ENCODE measurements around the gene ADGRA1.

Gene ADGRA1

DNA sequence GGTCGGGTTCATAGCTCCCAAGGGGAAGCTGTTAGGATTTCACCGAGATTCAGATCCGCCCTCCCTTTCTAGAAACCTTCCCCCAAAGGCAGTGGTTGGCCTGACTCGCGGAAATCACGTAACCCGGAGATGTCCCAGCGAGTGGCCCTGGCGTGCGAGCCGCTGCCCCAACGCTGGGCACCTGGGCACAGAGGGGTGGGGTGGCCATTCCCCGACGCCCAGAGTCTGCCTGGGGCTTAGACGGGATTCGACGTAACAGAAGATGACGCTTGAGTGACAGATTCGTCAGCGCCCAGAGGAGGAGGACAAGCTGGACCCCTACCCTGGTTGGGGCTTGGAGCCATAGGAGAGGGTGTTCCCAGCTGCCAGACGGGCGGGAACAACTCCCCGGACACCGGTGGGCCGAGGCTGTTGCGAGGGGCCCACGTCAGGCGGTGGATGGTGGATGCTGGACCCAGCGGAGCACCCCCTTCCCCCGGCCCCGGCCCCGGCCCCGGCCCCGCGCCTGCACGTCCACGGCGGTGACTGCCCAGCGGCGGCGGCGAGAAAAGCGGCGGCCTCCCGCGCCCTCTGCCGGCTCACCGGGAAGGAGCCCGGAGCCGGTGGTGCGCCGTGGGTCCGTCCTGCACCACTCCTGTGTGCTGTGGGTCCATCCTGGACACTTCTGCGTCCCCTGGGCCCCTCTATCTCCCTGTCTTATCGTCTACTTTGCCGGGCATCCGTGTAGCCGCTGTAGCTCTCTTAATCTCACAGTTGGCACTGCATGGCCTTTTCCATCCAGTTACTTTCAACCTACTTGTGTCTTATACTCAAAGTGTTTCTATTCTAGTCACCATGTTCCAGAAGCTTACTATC is 36.9 kb downstream of the ADGRA1 start (continued):
- TF ChIP-seq, protein P1, sequence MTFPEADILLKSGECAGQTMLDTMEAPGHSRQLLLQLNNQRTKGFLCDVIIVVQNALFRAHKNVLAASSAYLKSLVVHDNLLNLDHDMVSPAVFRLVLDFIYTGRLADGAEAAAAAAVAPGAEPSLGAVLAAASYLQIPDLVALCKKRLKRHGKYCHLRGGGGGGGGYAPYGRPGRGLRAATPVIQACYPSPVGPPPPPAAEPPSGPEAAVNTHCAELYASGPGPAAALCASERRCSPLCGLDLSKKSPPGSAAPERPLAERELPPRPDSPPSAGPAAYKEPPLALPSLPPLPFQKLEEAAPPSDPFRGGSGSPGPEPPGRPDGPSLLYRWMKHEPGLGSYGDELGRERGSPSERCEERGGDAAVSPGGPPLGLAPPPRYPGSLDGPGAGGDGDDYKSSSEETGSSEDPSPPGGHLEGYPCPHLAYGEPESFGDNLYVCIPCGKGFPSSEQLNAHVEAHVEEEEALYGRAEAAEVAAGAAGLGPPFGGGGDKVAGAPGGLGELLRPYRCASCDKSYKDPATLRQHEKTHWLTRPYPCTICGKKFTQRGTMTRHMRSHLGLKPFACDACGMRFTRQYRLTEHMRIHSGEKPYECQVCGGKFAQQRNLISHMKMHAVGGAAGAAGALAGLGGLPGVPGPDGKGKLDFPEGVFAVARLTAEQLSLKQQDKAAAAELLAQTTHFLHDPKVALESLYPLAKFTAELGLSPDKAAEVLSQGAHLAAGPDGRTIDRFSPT (tag by site-specific recombination; IDR thresholded peaks at IDR 0.05): peak; percentile 50; the same call in 1 of the 2 replicates
- TF ChIP-seq SP3 (tag by site-specific recombination; IDR thresholded peaks at IDR 0.05) (no peak), ZSCAN30 (tag by site-specific recombination; IDR thresholded peaks at IDR 0.05) (0 out of 2 replicates have a peak, but pooled peaks have one; percentile 28), ZSCAN16 (tag by site-specific recombination; IDR thresholded peaks at IDR 0.05) (no peak)

DNA sequence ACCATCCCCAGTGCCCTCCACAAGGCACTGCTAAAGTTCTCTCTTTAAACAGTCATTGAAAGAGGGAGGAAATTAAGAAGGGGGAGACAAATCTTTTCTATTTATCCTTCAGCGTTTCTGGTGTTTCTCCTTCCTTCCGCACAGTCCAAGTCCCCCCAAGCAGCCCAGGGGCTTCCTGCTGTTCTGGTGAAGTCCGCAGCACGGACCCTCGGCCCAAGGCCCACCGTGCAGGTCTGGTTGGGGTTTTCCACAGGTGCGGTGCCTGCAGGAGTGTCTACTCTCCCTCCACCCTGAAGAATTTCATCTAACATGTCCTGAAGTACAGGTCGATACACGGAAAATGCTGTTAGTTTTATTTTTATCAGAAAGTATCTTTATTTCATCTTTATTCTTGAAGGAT is 38.2 kb downstream of the ADGRA1 start:
- Histone ChIP-seq H3K9me3 (ENCODE audit: control insufficient read depth, insufficient read depth, low read depth, low read length) (no peaks in the 10 kb centered on the region), H3K27ac (ENCODE audit: extremely low read depth, low read depth, low read length) (no peak overlapping the region), H3K4me3 (ENCODE audit: low read depth, low read length) (no peak overlapping the region), H3K4me1 (ENCODE audit: control insufficient read depth, insufficient read depth, low read length) (no peaks in the 10 kb centered on the region), H3K36me3 (ENCODE audit: control insufficient read depth in 2 of 2, insufficient read depth in 1 of 2, low read length in 2 of 2) (no peaks in the 10 kb centered on the region)
- ChIA-PET CTCF (interaction anchor here (1.0 to 3.4 kb wide), 4 partner anchors 18 to 222 kb away, joined by 3 to 31 read pairs (median 16); partner anchors contain the start of gene CFAP46), POLR2A (no interaction called here)
- TF ChIP-seq ZNF423 (tag by site-specific recombination; IDR thresholded peaks at IDR 0.05): no peak
- no peak for TF ChIP-seq ZNF747 (tag by site-specific recombination; IDR thresholded peaks at IDR 0.05)
- TF ChIP-seq ZNF426 (tag by site-specific recombination; IDR thresholded peaks at IDR 0.05): no peak
- TF ChIP-seq, protein P2, sequence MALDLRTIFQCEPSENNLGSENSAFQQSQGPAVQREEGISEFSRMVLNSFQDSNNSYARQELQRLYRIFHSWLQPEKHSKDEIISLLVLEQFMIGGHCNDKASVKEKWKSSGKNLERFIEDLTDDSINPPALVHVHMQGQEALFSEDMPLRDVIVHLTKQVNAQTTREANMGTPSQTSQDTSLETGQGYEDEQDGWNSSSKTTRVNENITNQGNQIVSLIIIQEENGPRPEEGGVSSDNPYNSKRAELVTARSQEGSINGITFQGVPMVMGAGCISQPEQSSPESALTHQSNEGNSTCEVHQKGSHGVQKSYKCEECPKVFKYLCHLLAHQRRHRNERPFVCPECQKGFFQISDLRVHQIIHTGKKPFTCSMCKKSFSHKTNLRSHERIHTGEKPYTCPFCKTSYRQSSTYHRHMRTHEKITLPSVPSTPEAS (tag by site-specific recombination; IDR thresholded peaks at IDR 0.05): no peak
- no peak for TF ChIP-seq SCRT2 (tag by site-specific recombination; IDR thresholded peaks at IDR 0.05)
- TF ChIP-seq, protein P3, sequence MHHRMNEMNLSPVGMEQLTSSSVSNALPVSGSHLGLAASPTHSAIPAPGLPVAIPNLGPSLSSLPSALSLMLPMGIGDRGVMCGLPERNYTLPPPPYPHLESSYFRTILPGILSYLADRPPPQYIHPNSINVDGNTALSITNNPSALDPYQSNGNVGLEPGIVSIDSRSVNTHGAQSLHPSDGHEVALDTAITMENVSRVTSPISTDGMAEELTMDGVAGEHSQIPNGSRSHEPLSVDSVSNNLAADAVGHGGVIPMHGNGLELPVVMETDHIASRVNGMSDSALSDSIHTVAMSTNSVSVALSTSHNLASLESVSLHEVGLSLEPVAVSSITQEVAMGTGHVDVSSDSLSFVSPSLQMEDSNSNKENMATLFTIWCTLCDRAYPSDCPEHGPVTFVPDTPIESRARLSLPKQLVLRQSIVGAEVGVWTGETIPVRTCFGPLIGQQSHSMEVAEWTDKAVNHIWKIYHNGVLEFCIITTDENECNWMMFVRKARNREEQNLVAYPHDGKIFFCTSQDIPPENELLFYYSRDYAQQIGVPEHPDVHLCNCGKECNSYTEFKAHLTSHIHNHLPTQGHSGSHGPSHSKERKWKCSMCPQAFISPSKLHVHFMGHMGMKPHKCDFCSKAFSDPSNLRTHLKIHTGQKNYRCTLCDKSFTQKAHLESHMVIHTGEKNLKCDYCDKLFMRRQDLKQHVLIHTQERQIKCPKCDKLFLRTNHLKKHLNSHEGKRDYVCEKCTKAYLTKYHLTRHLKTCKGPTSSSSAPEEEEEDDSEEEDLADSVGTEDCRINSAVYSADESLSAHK (tag by site-specific recombination; IDR thresholded peaks at IDR 0.05): no peak
- TF ChIP-seq ZXDB (tag by site-specific recombination; IDR thresholded peaks at IDR 0.05): no peak
- TF ChIP-seq, protein P4, sequence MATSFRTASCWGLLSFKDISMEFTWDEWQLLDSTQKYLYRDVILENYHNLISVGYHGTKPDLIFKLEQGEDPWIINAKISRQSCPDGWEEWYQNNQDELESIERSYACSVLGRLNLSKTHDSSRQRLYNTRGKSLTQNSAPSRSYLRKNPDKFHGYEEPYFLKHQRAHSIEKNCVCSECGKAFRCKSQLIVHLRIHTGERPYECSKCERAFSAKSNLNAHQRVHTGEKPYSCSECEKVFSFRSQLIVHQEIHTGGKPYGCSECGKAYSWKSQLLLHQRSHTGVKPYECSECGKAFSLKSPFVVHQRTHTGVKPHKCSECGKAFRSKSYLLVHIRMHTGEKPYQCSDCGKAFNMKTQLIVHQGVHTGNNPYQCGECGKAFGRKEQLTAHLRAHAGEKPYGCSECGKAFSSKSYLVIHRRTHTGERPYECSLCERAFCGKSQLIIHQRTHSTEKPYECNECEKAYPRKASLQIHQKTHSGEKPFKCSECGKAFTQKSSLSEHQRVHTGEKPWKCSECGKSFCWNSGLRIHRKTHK (tag by site-specific recombination; IDR thresholded peaks at IDR 0.05): no peak
- no peak for TF ChIP-seq BCL11A (tag by site-specific recombination; IDR thresholded peaks at IDR 0.05; ENCODE audit: low read depth)
- TF ChIP-seq SP2 (tag by site-specific recombination; IDR thresholded peaks at IDR 0.05): no peak
- TF ChIP-seq, protein P5, sequence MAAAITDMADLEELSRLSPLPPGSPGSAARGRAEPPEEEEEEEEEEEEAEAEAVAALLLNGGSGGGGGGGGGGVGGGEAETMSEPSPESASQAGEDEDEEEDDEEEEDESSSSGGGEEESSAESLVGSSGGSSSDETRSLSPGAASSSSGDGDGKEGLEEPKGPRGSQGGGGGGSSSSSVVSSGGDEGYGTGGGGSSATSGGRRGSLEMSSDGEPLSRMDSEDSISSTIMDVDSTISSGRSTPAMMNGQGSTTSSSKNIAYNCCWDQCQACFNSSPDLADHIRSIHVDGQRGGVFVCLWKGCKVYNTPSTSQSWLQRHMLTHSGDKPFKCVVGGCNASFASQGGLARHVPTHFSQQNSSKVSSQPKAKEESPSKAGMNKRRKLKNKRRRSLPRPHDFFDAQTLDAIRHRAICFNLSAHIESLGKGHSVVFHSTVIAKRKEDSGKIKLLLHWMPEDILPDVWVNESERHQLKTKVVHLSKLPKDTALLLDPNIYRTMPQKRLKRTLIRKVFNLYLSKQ (tag by site-specific recombination; IDR thresholded peaks at IDR 0.05; ENCODE audit: borderline replicate concordance): no peak
- no peak for TF ChIP-seq ZNF24 (tag by site-specific recombination; IDR thresholded peaks at IDR 0.05)
- no peak for TF ChIP-seq ZNF777 (tag by site-specific recombination; IDR thresholded peaks at IDR 0.05; ENCODE audit: borderline replicate concordance)
